ENCODE results near the gene RIN1.

- TF ChIP-seq POLR2AphosphoS5 (IDR thresholded peaks at IDR 0.05; ENCODE audit: low read depth, low read length): no peak
- TF ChIP-seq, protein P1, sequence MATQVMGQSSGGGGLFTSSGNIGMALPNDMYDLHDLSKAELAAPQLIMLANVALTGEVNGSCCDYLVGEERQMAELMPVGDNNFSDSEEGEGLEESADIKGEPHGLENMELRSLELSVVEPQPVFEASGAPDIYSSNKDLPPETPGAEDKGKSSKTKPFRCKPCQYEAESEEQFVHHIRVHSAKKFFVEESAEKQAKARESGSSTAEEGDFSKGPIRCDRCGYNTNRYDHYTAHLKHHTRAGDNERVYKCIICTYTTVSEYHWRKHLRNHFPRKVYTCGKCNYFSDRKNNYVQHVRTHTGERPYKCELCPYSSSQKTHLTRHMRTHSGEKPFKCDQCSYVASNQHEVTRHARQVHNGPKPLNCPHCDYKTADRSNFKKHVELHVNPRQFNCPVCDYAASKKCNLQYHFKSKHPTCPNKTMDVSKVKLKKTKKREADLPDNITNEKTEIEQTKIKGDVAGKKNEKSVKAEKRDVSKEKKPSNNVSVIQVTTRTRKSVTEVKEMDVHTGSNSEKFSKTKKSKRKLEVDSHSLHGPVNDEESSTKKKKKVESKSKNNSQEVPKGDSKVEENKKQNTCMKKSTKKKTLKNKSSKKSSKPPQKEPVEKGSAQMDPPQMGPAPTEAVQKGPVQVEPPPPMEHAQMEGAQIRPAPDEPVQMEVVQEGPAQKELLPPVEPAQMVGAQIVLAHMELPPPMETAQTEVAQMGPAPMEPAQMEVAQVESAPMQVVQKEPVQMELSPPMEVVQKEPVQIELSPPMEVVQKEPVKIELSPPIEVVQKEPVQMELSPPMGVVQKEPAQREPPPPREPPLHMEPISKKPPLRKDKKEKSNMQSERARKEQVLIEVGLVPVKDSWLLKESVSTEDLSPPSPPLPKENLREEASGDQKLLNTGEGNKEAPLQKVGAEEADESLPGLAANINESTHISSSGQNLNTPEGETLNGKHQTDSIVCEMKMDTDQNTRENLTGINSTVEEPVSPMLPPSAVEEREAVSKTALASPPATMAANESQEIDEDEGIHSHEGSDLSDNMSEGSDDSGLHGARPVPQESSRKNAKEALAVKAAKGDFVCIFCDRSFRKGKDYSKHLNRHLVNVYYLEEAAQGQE (IDR thresholded peaks at IDR 0.05; ENCODE audit: insufficient read depth in 1 of 2, low read depth in 2 of 2, low read length in 2 of 2): no peak
- no peak for TF ChIP-seq TAF1 (IDR thresholded peaks at IDR 0.05; ENCODE audit: borderline replicate concordance, insufficient read depth, low read length)
- no peak for TF ChIP-seq SIN3A (IDR thresholded peaks at IDR 0.05; ENCODE audit: borderline replicate concordance, insufficient read depth, low read length)
- no peak for TF ChIP-seq FOXP2 (optimal IDR thresholded peaks at IDR 0.05; ENCODE audit: borderline replicate concordance, extremely low read depth, extremely low read length, insufficient read depth)
Observed at GRCh38 chr11:66327171-66328030, 8.8 kb downstream of the RIN1 start.
